Left ventricle myocardium inferior (tissue), 1 donor: ENCODE results near the gene SLC30A1. TPM values are rescaled to one million over a fixed set of nuclear protein-coding genes. Genes with fewer than 3 reads are reported as not detected.

ENCODE experiments used
- DNase-seq: peaks from one replicate; pipeline ENCODE4 v3.0.0-alpha.2; 2020
- H3K27ac ChIP-seq: fragments of 200-600 bp; replicated peaks from 2 replicates; pipeline ENCODE4 v1.8.0; 2021
- H3K27me3 ChIP-seq: fragments of 200-600 bp; 2 replicates; pipeline ENCODE4 v1.8.0; 2021; ENCODE audit warnings: low read depth
- H3K36me3 ChIP-seq: fragments of 200-600 bp; 2 replicates; pipeline ENCODE4 v1.8.0; 2021
- H3K4me1 ChIP-seq: fragments of 200-600 bp; 2 replicates; pipeline ENCODE4 v1.8.0; 2021
- H3K4me3 ChIP-seq: fragments of 200-600 bp; 2 replicates; pipeline ENCODE4 v1.8.0; 2021; ENCODE audit warnings: mild to moderate bottlenecking, moderate library complexity
- H3K9me3 ChIP-seq: fragments of 200-600 bp; replicated peaks from 2 replicates; pipeline ENCODE4 v1.8.0; 2021
- CTCF ChIP-seq: fragments of 200-600 bp; IDR thresholded peaks from 2 replicates; pipeline ENCODE4 v1.8.0; 2021; ENCODE audit warnings: antibody characterized with exemption, mild to moderate bottlenecking, borderline replicate concordance
- intact Hi-C: fragments of 100-400 bp; cut with micrococcal nuclease; formaldehyde crosslinking; loops from one replicate; pipeline ENCODE4 v1.11.0; 2022
- total RNA-seq: library from RNA; stranded (reverse); fragmentation: NEBNext Ultra II Directional; extraction: Animal tissue kit (Norgen Biotek cat#: 25700); gene quantifications from one replicate; pipeline ENCODE4 v1.2.1, GENCODE V29; 2021
- donor health status: DM: no; HTN: yes; CAD: no; lungs with severe emphysema.

SLC30A1 gene
- total RNA-seq, 1 donor from 2014 or later = 11.5 TPM

- no peak for DNase-seq
- intact Hi-C loops = no loop called here
Measured at GRCh38 chr1:211527888-211528287, 51.1 kb downstream of the SLC30A1 start.

GRCh38 chr1:211527006-211527405 is 52.0 kb downstream of the SLC30A1 start:
- Histone ChIP-seq H3K27me3 (no peaks in the 10 kb centered on the region), H3K9me3 (no peaks in the 10 kb centered on the region), H3K27ac (no peak overlapping the region), H3K36me3 (no peaks in the 10 kb centered on the region), H3K4me1 (peaks cover 42% of the 10 kb centered on the region), H3K4me3 (no peak overlapping the region)
- TF ChIP-seq CTCF = no peak
- no peak for DNase-seq
- intact Hi-C loops = no loop called here

More at GRCh38 chr1:211527888-211528287, 51.1 kb downstream of the SLC30A1 start:
- Histone ChIP-seq H3K4me1 (peaks cover 46% of the 10 kb centered on the region), H3K27ac (peak overlapping the region; percentile 51), H3K4me3 (no peak overlapping the region), H3K27me3 (no peaks in the 10 kb centered on the region), H3K36me3 (no peaks in the 10 kb centered on the region), H3K9me3 (no peaks in the 10 kb centered on the region)
- TF ChIP-seq CTCF = no peak

- H3K4me3 ChIP-seq = no peak overlapping the region
- intact Hi-C loops = no loop called here
- no peak for TF ChIP-seq CTCF
- DNase-seq = no peak
- peaks cover 35% of the 10 kb centered on the region for H3K4me1 ChIP-seq
- H3K27ac ChIP-seq = no peak overlapping the region
- no peaks in the 10 kb centered on the region for H3K36me3 ChIP-seq
- H3K27me3 ChIP-seq = no peaks in the 10 kb centered on the region
- H3K9me3 ChIP-seq = no peaks in the 10 kb centered on the region
Measured at GRCh38 chr1:211526101-211526500, 52.9 kb downstream of the SLC30A1 start.

GRCh38 chr1:211525101-211525676 is 53.8 kb downstream of the SLC30A1 start:
- Histone ChIP-seq H3K9me3 (no peaks in the 10 kb centered on the region), H3K4me3 (no peak overlapping the region), H3K4me1 (peaks cover 33% of the 10 kb centered on the region), H3K27me3 (no peaks in the 10 kb centered on the region), H3K27ac (no peak overlapping the region), H3K36me3 (no peaks in the 10 kb centered on the region)
- TF ChIP-seq CTCF = no peak
- intact Hi-C loops = no loop called here
- no peak for DNase-seq

- intact Hi-C loops = no loop called here
- no peaks in the 10 kb centered on the region for H3K9me3 ChIP-seq
Measured at GRCh38 chr1:211524521-211524920, 54.4 kb downstream of the SLC30A1 start.

More at GRCh38 chr1:211524521-211524920, 54.4 kb downstream of the SLC30A1 start:
- Histone ChIP-seq H3K27me3 (no peaks in the 10 kb centered on the region), H3K4me1 (peaks cover 27% of the 10 kb centered on the region), H3K36me3 (no peaks in the 10 kb centered on the region), H3K4me3 (no peak overlapping the region), H3K27ac (no peak overlapping the region)
- DNase-seq = no peak
- no peak for TF ChIP-seq CTCF
